ENCODE results near the gene TRIM16.
"Not testable (repeated sequence)": the region's sequence is repeated elsewhere in the genome, so short reads cannot be mapped to it uniquely, and the experiment has no call there.

GRCh38 chr17:15615850-15616249 lies 68.3 kb downstream of the TRIM16 start:
- TF ChIP-seq ZNF677 (tag by site-specific recombination; IDR thresholded peaks at IDR 0.05); CTCF (tag by site-specific recombination; IDR thresholded peaks at IDR 0.05); GLI4 (tag by site-specific recombination; IDR thresholded peaks at IDR 0.05); ZNF2 (tag by site-specific recombination; IDR thresholded peaks at IDR 0.05); ZNF366 (tag by site-specific recombination; conservative IDR thresholded peaks at IDR 0.05); MZF1 (tag by site-specific recombination; IDR thresholded peaks at IDR 0.05; ENCODE audit: borderline replicate concordance); ZBTB26 (tag by site-specific recombination; optimal IDR thresholded peaks at IDR 0.05); MEIS1 (CRISPR knock-in tag; IDR thresholded peaks at IDR 0.05; ENCODE audit: borderline replicate concordance): not testable (repeated sequence)
